Esophagus squamous epithelium (tissue), 5 donors: Measurements from ENCODE around the gene SFTPD. TPM values are rescaled to one million over a fixed set of nuclear protein-coding genes. Genes with fewer than 3 reads are reported as not detected.
"Not testable (repeated sequence)": the region's sequence is repeated elsewhere in the genome, so short reads cannot be mapped to it uniquely, and the experiment has no call there.

Experiments
- DNase-seq: peaks from one replicate; lab custom pipeline; 2025; lab: John Stamatoyannopoulos, UW
- H3K27ac ChIP-seq, 4 donors: fragments of 200-600 bp; sonication (generic); one replicate each; pipeline ENCODE4 v1.5.1; 2016 to 2019; ENCODE audit warnings: mild to moderate bottlenecking in 1 of 4
- H3K27me3 ChIP-seq, 4 donors: fragments of 200-600 bp; sonication (generic); 1 replicate in 3 of 4; 2 replicates in 1 of 4; pipeline versions ENCODE4 v1.5.1 to v1.6.0; 2017 to 2021; ENCODE audit warnings: antibody characterized with exemption in 1 of 4
- H3K36me3 ChIP-seq, 3 donors: fragments of 200-600 bp; sonication (generic); one replicate each; pipeline ENCODE4 v1.5.1; 2016 to 2019
- H3K4me1 ChIP-seq, 3 donors: fragments of 200-600 bp; sonication (generic); one replicate each; pipeline ENCODE4 v1.5.1; 2017 to 2019
- H3K4me3 ChIP-seq, 4 donors: fragments of 200-600 bp; sonication (generic); 1 replicate in 3 of 4; 2 replicates in 1 of 4; pipeline ENCODE4 v1.5.1; 2016 to 2019; ENCODE audit warnings: mild to moderate bottlenecking in 2 of 4, moderate library complexity in 1 of 4
- H3K9me3 ChIP-seq, 3 donors: fragments of 200-600 bp; sonication (generic); one replicate each; pipeline ENCODE4 v1.5.1; 2016 to 2019
- CTCF ChIP-seq, 6 experiments: fragments of 450-650 bp in 4 of 6; fragments of 200-600 bp in 2 of 6; sonication (generic) in 2 of 6; IDR thresholded peaks; one replicate each; pipeline ENCODE4 v1.5.1; 2016 to 2019; ENCODE audit warnings: antibody characterized with exemption in 6 of 6, mild to moderate bottlenecking in 4 of 6, moderate library complexity in 4 of 6
- POLR2A ChIP-seq, 4 donors: fragments of 450-650 bp; IDR thresholded peaks; one replicate each; pipeline ENCODE4 v1.6.1; 2017; ENCODE audit warnings: antibody characterized with exemption in 4 of 4, mild to moderate bottlenecking in 4 of 4, moderate library complexity in 3 of 4
- WGBS, 2 donors: methylation state at CpG; one replicate each; pipeline ENCODE4 v1.1.5; 2018; 5-methylcytosine and 5-hydroxymethylcytosine counted together
- intact Hi-C: fragments of 100-400 bp; cut with DNase I; formaldehyde crosslinking; loops from one replicate; pipeline ENCODE4 v1.15.0; 2022
- total RNA-seq, 4 donors: library from RNA; depleted of rRNA; stranded (reverse); fragments of >200 nt; gene quantifications; one replicate each; pipeline ENCODE4 v1.1.0, GENCODE V29; 2016
- donor health status: DM: yes; HTN: yes; CAD: no.

Gene SFTPD
- total RNA-seq, 4 donors from 2014 or later: 0.83 to 1.2 (median 1.0) TPM

- intact Hi-C loops: no loop called here
- H3K4me3 ChIP-seq: no peak overlapping the region
- peaks cover 0 to 7% (median 0%) of the 10 kb centered on the region in 3 donors for H3K4me1 ChIP-seq
- TF ChIP-seq POLR2A (IDR thresholded peaks at IDR 0.05) (no peak), CTCF (IDR thresholded peaks at IDR 0.05) (no peak)
- peaks cover 0 to 16% (median 0%) of the 10 kb centered on the region in 4 donors for H3K27me3 ChIP-seq
- 79 to 90% methylated on average over 2 to 7 of the region's 7 CpGs for WGBS, 2 donors
- H3K27ac ChIP-seq: no peak overlapping the region
- H3K36me3 ChIP-seq: no peaks in the 10 kb centered on the region
- no peaks in the 10 kb centered on the region for H3K9me3 ChIP-seq
- DNase-seq: no peak
Measured at GRCh38 chr10:79926037-79926436, 22.9 kb downstream of the SFTPD start.

GRCh38 chr10:79925614-79926013 is 23.3 kb downstream of the SFTPD start:
- H3K27me3 ChIP-seq: peaks cover 0 to 11% (median 0%) of the 10 kb centered on the region in 4 donors
- peaks cover 0 to 7% (median 0%) of the 10 kb centered on the region in 3 donors for H3K4me1 ChIP-seq
- no peaks in the 10 kb centered on the region for H3K9me3 ChIP-seq
- no peak for TF ChIP-seq POLR2A (IDR thresholded peaks at IDR 0.05)
- no peak for TF ChIP-seq CTCF (IDR thresholded peaks at IDR 0.05)
- intact Hi-C loops: no loop called here
- H3K4me3 ChIP-seq: no peak overlapping the region
- no peak overlapping the region for H3K27ac ChIP-seq
- H3K36me3 ChIP-seq: no peaks in the 10 kb centered on the region
- 60 to 72% methylated on average over 2 to 3 of the region's 3 CpGs for WGBS, 2 donors
- DNase-seq: no peak

GRCh38 chr10:79923669-79924068 is 25.2 kb downstream of the SFTPD start:
- H3K4me1 ChIP-seq: no peaks in the 10 kb centered on the region
- no peaks in the 10 kb centered on the region for H3K9me3 ChIP-seq
- no peak for TF ChIP-seq CTCF (IDR thresholded peaks at IDR 0.05)
- no peak for TF ChIP-seq POLR2A (IDR thresholded peaks at IDR 0.05)
- WGBS, 2 donors: 84 to 93% methylated on average over 8 of the region's 8 CpGs
- intact Hi-C loops: no loop called here
- DNase-seq: no peak
- H3K27ac ChIP-seq: no peak overlapping the region
- H3K27me3 ChIP-seq: no peaks in the 10 kb centered on the region
- H3K36me3 ChIP-seq: no peaks in the 10 kb centered on the region
- H3K4me3 ChIP-seq: no peak overlapping the region

- no peak for DNase-seq
- intact Hi-C loops: no loop called here
- no peak overlapping the region for H3K27ac ChIP-seq
- H3K9me3 ChIP-seq: no peaks in the 10 kb centered on the region
- H3K4me1 ChIP-seq: no peaks in the 10 kb centered on the region
- no peak overlapping the region for H3K4me3 ChIP-seq
- no peaks in the 10 kb centered on the region for H3K36me3 ChIP-seq
- no peak for TF ChIP-seq CTCF (IDR thresholded peaks at IDR 0.05)
- TF ChIP-seq POLR2A (IDR thresholded peaks at IDR 0.05): no peak
- H3K27me3 ChIP-seq: no peaks in the 10 kb centered on the region
- WGBS, 2 donors: 68 to 88% methylated on average over 3 of the region's 3 CpGs
Measured at GRCh38 chr10:79923145-79923544, 25.8 kb downstream of the SFTPD start.

GRCh38 chr10:79922011-79922412 is 26.9 kb downstream of the SFTPD start:
- H3K36me3 ChIP-seq, intact Hi-C loops: not testable (repeated sequence)
- WGBS, 2 donors: 70 to 79% methylated on average over 4 to 5 of the region's 6 CpGs

GRCh38 chr10:79915838-79916237 is 33.1 kb downstream of the SFTPD start:
- intact Hi-C loops, H3K27me3 ChIP-seq, H3K36me3 ChIP-seq, H3K9me3 ChIP-seq, DNase-seq, H3K4me1 ChIP-seq, H3K27ac ChIP-seq, H3K4me3 ChIP-seq: not testable (repeated sequence)
- 62 to 75% methylated on average over 2 of the region's 2 CpGs for whole genome bisulfite sequencing, 2 donors

More at GRCh38 chr10:79922011-79922412, 26.9 kb downstream of the SFTPD start:
- not testable (repeated sequence) for H3K27ac ChIP-seq, H3K27me3 ChIP-seq, DNase-seq, H3K9me3 ChIP-seq, H3K4me3 ChIP-seq, H3K4me1 ChIP-seq

GRCh38 chr10:79914512-79914911 is 34.4 kb downstream of the SFTPD start:
- H3K4me1 ChIP-seq, intact Hi-C loops, H3K27ac ChIP-seq, H3K27me3 ChIP-seq, DNase-seq, H3K4me3 ChIP-seq, H3K36me3 ChIP-seq, H3K9me3 ChIP-seq: not testable (repeated sequence)
- 87 to 90% methylated on average over 1 of the region's 1 CpG for WGBS, 2 donors
